ENCODE measurements around the gene SGPL1.

The SGPL1 gene

GRCh38 chr10:70806841-70807240 is 8.9 kb upstream of the SGPL1 start:
- H3K27ac ChIP-seq: no peak overlapping the region
- no peak overlapping the region for H3K4me3 ChIP-seq

- H3K4me3 ChIP-seq: no peak overlapping the region
- H3K27ac ChIP-seq: no peak overlapping the region
Observed at GRCh38 chr10:70807556-70807955, 8.2 kb upstream of the SGPL1 start.

DNA sequence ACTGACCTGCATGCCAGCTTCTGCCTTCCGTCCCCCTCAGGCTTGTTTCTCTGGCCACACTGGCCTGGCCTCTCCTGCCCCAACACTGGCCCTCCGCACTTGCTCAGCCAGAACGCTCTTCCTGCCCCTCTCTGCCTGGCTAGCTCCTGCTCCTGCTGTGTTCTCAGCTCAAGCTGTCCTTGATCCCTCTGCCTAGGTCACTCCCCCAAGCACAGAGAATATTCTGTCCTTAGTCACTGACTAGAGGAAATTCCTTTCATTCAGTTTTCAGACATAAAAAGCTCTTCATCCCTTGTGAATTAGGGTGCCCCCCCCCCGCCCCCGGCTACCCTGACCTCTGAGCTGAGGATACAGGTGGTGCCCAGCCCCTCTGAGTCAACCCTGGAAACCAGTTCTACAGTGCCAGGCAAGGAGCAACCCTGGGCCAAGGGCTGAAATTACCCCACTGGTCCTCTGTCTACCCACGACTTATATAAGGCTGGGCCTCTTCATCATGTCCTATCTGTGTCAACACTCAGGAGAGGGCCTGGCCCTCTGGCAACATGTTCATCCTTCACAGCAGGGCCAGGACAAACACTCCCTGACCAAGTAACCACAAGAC is 6.6 kb upstream of the SGPL1 start:
- H3K27ac ChIP-seq: no peak overlapping the region
- no peak overlapping the region for H3K4me3 ChIP-seq

- Histone ChIP-seq H3K27ac (no peak overlapping the region), H3K4me3 (no peak overlapping the region)
Observed at GRCh38 chr10:70809726-70810125, 6.0 kb upstream of the SGPL1 start.

GRCh38 chr10:70810967-70811366 is 4.8 kb upstream of the SGPL1 start:
- Histone ChIP-seq H3K27ac (no peak overlapping the region), H3K4me3 (no peak overlapping the region)

DNA sequence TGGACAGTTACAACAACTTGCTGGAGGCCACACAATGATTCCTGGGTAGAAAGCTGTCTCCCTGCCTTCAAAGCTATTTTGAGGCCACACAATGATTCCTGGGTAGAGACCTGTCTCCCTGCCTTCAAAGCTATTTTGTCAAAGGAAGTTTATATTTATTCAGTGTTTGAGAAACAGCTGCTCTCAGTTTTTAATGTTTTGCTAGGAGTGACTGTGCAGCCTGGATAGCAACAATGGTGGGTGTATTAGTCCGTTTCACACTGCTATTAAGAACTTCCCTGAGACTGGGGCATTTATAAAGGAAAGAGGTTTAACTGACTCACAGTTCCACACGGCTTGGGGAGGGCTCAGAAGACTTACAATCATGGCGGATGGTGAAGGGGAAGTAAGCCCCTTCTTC is 3.9 kb upstream of the SGPL1 start:
- no peak overlapping the region for H3K27ac ChIP-seq

DNA sequence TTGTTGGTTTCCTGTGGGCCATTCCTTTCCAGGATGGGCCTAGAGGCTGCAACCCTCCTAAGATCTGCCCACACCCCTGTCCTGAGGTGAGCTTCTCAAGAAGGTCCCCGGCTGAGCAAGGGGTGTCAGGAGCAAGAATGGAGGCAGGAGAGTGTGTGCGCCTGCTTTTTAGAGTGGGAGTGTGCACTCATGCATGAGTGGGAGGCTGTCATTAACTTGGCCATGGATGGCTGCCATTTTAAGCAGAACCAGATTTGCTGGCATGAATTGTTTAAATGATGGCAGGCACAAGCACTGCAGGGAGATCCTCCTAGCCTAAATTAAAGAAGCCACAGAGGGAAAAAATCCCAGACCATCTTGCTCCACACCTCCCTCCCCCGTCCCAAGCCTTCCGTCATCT is 2.9 kb upstream of the SGPL1 start:
- Histone ChIP-seq H3K27ac (no peak overlapping the region), H3K4me3 (no peak overlapping the region)

More for the DNA sequence above, 3.9 kb upstream of the SGPL1 start:
- H3K4me3 ChIP-seq: no peak overlapping the region

DNA sequence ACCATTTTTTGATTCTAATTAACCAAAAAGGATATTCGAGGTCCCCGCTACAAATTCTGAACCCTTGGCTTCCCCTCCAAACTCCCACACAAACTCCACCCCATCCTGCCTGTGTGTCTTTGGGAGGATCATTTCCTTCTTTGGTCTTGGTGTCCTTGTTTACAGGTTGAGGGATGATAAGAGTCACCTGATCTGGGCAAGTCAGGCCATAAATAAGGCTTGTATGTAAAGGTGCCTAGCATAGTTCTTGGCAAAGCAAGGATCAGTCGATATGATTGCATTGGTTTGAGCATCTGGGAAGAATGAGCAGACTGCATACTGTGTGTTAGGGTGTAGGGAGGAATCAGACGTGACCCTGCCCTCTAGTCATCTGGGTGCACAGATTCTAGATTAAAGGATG is 1.6 kb upstream of the SGPL1 start:
- no peak overlapping the region for H3K27ac ChIP-seq
- H3K4me3 ChIP-seq: no peak overlapping the region

DNA sequence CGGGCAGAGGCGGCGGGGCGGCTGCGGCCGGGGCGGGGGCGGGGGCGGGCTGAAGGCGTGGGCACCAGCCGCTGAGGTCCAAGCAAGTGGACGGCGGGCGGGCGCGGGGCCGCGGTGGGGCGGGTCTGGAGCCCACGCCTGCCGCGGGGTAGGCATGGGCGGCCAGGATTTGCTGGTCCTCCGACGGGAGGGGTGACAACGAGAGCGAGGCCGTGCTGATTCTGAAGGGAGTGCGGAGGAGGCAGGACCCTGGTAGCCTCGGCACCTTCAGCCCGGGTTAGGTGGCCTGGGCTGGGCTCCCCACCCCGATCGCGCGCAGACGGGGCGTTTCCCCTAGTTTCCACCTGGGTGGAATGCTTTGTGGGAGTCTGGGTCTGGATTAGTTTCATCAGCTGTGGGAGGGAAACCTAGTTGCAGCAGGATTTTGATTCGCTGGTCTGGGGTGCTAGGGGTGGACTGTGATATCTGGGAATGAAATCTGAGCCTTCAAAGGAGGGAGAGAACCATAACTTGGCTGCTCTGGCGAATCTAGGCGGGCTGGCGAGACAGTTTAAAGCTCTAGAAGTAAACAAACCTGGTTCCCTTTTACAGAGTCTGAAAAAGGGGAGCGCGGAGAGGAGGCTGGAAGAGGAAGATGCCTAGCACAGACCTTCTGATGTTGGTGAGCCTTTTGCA is 609 bp downstream of the SGPL1 start:
- H3K4me3 ChIP-seq: peak overlapping the region; percentile 48 to 84 (median 73)
- peak overlapping the region; percentile 84 to 98 (median 94) for H3K27ac ChIP-seq

DNA sequence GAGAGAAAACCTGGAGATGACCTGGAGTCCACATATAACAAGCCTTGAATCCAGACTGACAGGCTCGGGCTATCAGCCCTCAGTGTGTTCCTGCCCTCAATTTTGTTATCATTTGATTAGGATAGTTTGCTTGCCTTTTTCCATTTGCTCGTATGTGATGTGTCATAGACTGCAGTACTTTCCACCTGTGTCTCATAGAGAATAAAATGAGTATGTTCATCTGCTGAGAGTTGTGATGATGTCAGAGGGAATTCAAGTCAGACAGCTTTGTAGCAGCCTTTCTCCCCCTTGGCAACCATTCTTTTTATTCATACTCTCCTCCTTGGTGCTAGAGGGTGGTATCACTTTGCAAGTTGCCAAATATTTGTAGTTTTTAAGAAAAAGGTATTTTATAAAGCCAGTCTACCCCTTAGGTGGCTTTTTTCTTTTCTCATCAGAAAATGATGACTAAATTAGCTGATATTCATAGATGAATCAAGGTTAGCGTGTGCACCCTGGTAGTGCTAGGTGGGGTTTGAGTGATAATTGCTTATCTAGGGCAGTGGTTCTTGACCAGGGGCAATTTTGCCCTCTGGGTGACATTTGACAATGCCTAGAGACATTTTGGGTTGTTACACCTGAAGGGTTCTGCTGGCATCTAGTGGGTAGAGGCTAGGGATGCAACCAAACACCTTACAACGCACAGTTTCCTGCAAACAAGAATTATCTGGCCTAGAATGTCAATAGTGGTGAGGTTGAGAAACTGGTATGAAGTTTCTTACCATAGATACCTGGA is 5.4 kb downstream of the SGPL1 start:
- no peak overlapping the region for H3K27ac ChIP-seq
- H3K4me3 ChIP-seq: no peak overlapping the region

DNA sequence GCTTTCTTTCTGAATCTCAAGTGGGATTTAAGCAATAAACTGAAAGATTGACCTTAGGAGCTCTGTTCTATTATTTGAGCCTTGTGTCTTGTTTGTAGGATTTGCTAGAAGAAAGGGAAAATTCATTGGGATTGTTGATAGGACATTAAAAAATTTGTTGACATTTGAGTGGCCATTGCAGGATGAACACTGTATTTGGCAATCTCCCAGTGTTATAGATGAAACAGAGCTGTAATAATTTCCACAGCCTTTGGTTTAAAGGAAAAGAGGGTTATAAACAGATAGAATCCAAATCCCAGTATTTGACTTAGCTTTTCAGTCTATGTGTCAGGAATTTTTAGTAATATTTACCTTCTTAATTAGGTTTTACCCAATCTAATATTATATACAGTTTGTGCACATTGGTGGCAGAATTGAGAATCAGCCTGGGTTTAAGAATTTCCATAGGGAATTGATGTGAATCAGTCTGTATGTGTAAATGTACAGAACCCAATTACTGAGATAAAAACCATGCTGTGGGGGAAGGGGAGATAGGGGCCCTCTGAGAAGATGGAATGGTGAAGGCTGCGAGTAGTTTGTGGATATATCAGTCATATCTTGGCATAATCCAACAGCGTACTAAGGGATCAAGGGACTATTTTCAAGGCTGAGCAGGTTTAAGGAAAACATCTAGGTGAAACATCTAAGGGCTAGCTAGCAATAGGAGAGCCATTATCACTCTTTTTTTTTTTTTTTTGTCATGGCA is 6.5 kb downstream of the SGPL1 start:
- no peak overlapping the region for H3K4me3 ChIP-seq
- H3K27ac ChIP-seq: no peak overlapping the region

GRCh38 chr10:70827086-70827757 is 11.5 kb downstream of the SGPL1 start:
- Histone ChIP-seq H3K4me3 (no peak overlapping the region), H3K27ac (no peak overlapping the region)

DNA sequence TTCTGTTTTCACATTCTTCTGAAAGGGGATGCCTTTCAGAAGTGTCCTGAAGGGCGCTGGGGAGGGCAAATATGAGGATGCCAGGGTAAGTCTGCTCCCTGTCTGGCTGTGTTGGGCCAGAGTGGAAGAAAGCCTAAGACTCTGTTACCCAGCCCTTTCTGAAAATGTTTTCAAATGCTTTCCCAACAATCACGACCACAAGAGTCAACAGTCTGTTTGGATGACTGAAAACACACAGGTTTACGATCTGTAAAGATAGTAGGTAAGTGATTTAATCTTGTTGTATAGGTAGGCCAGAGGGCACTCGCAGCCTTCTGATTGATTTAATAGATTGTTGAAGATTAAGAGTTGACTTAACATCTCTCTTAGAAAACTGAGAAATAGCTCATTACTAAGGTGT is 13.2 kb downstream of the SGPL1 start:
- Histone ChIP-seq H3K4me3 (no peak overlapping the region), H3K27ac (no peak overlapping the region)

DNA sequence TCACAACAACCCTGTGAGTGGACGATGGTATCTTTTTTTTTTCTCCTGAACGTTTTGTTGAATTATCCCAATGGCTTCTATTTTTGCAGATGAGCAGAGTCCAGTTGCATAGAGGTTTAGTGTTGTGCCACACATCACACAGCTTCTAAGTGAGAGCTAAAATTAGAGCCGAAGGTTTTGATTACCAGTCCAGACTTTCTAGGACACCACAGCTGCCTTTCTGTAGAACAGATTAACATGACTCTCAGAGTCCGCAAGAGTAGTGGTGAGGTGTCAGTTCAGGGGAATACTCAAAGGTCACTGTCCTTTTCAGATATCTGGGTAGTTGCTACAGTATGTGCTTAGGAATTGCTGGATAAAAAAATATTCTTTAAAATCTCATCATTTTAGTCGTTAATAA is 13.8 kb downstream of the SGPL1 start:
- Histone ChIP-seq H3K27ac (no peak overlapping the region), H3K4me3 (no peak overlapping the region)

DNA sequence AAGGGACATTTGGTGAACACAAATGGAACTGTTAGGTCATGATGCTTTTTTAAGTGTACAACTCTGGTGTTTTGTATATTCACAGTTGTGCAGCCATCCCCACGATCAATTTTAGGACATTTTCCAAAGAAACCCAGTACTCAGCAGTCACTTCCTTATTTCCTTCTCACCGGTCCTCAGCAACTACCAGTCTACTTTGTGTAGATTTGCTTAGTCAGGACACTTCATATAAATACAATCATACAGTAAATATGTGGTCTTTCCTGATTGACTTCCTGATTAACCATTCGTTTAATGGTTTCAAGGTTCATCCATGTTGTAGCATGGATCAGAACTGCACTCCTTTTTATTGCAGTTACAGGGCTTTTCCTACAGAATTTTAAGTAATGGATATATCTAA is 14.4 kb downstream of the SGPL1 start:
- no peak overlapping the region for H3K27ac ChIP-seq
- no peak overlapping the region for H3K4me3 ChIP-seq

DNA sequence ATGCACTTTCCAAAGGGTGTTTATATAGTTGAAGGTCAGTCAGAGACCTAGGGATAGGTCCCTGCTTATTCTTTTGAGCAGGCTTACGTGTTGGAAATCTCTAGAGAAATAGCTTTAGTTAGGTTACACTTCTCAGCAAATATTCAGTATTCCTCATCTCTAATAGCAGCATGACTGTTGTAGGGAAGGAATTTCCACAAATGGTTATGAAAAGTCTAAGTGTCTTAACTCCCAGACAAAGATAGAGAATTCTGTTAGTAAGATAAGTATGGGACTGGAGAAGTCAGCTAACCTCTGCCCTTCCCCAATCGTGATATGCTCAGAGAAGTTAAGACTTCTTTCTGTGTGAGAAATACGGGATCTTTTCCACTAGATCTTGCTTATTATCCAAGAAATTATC is 16.5 kb downstream of the SGPL1 start:
- H3K4me3 ChIP-seq: no peak overlapping the region
- peak overlapping the region in 6 of 21 experiments; percentile 19 to 58 (median 32) for H3K27ac ChIP-seq

- Histone ChIP-seq H3K27ac (peak overlapping the region in 10 of 21 experiments; percentile 17 to 67 (median 32)), H3K4me3 (no peak overlapping the region)
Observed at GRCh38 chr10:70832852-70833528, 17.2 kb downstream of the SGPL1 start.

DNA sequence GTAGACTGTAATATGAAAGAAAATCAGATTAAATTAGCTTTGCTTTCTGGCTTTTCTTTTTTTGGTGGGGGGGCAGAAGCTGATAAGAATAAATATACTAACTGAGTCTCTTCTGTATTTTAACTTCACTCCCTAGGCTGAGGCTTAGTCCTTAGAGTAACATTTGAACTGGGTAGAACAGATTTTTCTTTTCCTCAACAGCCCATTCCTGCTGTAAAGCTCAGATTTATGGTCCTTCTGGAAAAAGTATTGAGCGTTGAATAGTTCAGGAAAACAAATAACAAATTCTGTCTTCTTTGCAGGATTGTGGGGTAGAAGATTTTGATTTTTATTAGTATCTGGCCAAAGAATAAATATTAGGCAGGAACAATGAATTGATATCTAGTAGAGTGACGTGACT is 17.9 kb downstream of the SGPL1 start:
- peak overlapping the region in 9 of 21 experiments; percentile 4 to 67 (median 40) for H3K27ac ChIP-seq
- no peak overlapping the region for H3K4me3 ChIP-seq

DNA sequence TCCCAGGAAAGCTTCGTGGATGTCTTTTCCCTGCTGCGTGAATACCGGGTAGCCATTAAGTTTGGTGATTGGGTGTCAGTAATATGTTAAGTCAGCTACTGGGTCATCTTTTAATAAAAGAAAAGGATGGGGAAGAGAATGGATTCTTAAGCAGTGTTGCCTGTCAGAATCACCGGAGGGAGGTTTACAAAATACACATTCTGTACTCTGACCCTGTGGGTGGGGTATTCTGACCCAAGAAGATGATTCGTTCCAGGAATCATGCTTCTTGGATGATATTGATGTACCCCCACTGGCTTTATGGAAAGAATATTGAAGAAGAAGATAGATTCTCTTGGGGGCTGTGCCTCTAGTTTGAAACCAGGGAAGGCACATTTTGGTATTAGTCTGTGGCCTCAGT is 18.3 kb downstream of the SGPL1 start:
- Histone ChIP-seq H3K4me3 (no peak overlapping the region), H3K27ac (peak overlapping the region in 7 of 21 experiments; percentile 4 to 67 (median 57))

Measured in skin epidermis (tissue), 12 donors.